ENCODE measurements around the gene RBM43.

The RBM43 gene

DNA sequence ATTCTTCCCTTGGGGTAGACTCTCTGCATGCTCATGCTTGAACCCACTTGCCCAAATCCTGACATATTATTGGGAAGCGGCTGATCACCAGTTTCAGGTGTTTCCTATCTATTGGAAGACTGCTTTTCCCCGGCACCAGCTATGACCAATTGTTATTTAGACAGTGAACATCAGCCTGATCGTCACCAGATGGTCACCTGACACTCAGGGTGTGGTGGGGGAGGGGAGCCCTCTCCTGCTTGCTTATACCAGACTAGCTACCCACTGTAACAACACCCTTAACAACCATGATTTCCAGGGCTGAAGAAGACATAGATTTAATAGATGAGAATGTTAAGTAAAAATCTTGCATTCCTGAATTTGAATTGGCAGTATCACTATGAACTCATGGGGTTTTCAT is 44.3 kb downstream of the RBM43 start:
- DNase-seq (ENCODE audit: low spot score): no peak
- TF ChIP-seq, protein P1, sequence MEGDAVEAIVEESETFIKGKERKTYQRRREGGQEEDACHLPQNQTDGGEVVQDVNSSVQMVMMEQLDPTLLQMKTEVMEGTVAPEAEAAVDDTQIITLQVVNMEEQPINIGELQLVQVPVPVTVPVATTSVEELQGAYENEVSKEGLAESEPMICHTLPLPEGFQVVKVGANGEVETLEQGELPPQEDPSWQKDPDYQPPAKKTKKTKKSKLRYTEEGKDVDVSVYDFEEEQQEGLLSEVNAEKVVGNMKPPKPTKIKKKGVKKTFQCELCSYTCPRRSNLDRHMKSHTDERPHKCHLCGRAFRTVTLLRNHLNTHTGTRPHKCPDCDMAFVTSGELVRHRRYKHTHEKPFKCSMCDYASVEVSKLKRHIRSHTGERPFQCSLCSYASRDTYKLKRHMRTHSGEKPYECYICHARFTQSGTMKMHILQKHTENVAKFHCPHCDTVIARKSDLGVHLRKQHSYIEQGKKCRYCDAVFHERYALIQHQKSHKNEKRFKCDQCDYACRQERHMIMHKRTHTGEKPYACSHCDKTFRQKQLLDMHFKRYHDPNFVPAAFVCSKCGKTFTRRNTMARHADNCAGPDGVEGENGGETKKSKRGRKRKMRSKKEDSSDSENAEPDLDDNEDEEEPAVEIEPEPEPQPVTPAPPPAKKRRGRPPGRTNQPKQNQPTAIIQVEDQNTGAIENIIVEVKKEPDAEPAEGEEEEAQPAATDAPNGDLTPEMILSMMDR (IDR thresholded peaks at IDR 0.05; ENCODE audit: extremely low read depth, missing control alignments): no peak

DNA sequence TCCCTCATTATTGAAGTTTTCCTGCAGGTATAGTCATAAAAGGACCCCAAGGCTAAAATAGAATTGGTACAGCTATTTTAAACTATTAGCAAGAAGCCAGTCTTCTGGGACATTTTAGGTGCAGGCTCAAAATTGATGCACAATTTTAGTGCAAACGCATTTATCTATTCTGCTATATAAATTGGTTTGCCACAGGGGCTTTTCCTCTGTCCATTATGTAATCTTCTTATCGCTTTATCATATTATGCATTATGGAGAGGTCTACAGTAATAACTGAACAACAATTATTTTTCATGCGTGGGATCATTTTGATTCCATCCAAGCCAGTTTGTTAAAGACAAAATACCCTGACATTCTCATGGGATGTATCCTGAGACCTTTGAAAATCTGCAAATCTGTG is 54.6 kb downstream of the RBM43 start:
- TF ChIP-seq, protein P1 (IDR thresholded peaks at IDR 0.05; ENCODE audit: extremely low read depth, missing control alignments): no peak
- no peak for DNase-seq (ENCODE audit: low spot score)

DNA sequence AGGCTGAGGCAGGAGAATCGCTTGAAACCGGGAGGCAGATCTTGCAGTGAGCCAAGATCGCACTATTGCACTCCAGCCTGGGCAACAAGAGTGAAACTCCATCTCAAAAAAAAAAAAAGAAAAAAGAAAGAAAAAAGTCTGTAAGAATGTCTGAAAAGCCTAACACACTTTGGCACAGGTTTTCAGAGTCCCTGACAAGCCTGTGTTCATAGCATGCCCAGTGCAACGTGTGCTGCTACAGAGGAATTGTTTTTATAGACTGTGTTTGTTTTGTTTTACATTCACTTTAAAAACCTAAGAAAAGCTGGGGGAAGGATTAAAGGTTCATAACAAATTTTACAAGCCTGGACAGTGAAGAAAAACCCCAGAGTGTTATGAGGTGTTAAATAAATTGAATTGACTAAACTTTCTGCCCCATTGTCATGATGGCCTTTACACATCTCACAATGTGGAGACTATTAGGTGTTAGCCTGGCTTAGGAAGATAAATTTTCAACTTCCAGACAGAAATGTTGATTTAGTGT is 55.2 kb downstream of the RBM43 start:
- TF ChIP-seq, protein P1 (IDR thresholded peaks at IDR 0.05; ENCODE audit: extremely low read depth, missing control alignments): no peak
- no peak for DNase-seq (ENCODE audit: low spot score)

DNA sequence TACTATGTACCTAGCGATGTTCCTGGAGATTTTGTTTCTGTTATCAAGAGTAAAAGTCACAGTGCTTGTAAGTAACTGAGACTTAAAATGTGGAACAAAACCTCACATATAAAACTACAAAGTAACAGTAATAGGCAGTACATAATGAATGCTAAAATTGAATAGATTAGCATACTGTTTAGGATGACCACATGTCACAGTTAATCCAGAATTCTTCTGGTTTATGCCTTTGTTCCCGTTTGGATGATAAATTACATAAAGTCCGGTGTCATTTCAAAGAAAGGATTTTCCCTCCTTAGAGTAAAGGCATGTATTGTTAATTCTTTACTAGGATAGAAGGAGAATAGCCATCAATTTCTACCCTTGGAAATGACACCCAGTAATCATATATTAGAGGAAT is 56.1 kb downstream of the RBM43 start:
- DNase-seq (ENCODE audit: low spot score): no peak
- TF ChIP-seq, protein P1 (IDR thresholded peaks at IDR 0.05; ENCODE audit: extremely low read depth, missing control alignments): no peak

DNA sequence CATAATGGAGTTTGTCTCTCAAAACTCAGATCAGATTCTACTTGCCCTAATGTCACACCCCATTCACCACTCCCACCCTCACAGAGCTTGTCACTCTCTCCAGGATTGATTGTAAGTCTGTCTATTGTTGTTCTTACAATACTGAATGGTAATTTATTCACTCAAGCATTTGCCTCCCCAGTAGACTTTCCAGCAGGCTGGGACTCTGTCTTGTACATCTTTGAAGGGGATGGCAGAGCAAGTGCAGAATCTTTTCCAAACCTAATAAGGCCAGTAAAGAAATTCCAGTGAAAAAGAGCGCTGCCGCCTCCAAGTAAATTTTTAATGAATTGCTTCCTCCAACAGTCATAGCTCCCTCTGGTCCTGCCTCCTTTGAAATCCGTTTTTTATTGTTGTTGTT is 56.9 kb downstream of the RBM43 start:
- no peak for DNase-seq (ENCODE audit: low spot score)
- TF ChIP-seq, protein P1 (IDR thresholded peaks at IDR 0.05; ENCODE audit: extremely low read depth, missing control alignments): no peak

DNA sequence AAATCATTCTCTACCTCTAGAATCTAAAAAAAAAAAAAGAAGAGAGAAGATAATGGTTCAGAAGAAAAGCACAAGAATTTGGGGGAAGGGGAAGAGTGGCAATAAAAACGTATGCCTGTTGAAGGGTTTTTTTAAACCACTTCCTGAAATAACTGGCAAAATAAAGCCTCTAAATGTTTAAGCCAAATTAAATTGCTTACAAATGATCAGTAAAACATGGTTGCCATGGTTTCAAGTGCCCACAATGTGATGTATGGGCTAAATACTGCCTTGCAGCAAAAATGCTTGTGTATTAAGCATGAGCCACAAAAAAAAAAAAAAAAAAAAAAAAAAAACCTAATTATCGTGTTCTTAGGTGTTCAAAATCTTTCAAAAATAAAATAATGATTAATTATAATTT is 60.8 kb downstream of the RBM43 start:
- TF ChIP-seq, protein P1 (IDR thresholded peaks at IDR 0.05; ENCODE audit: extremely low read depth, missing control alignments): no peak
- DNase-seq (ENCODE audit: low spot score): no peak

DNA sequence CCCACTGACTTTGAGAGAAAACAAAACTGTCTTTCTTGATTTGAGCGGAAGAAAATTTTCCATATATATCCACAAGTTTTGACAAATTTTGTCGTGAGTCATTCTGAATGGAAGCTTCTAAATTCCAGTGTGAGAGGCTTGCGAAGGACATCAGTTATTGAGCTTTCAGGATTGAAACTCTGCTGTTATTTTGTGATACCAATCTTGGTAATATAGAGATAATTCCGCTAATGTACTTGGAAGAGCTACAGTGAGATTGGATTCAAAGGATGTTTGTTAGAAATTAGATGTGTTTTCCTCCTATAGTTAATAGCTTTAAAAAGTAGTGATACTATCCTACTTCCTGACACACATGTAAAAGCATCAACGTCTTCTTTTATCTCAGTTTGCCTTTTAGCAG is 61.4 kb downstream of the RBM43 start:
- TF ChIP-seq, protein P1 (IDR thresholded peaks at IDR 0.05; ENCODE audit: extremely low read depth, missing control alignments): no peak

More for the DNA sequence above, 61.4 kb downstream of the RBM43 start:
- DNase-seq (ENCODE audit: low spot score): no peak

All from GM20000 (cell line).